Neural progenitor cell (in vitro differentiated cells): ENCODE data around the gene SLC43A1.

Experiments used
- EZH2 ChIP-seq: fragments of 200-600 bp; sonication (generic); IDR thresholded peaks from 2 replicates; pipeline ENCODE4 v1.6.1; 2017; ENCODE audit warnings: antibody characterized with exemption, mild to moderate bottlenecking, moderate library complexity
- TF ChIP-seq, protein P1 (sequence below): fragments of 200-600 bp; sonication (generic); IDR thresholded peaks from 2 replicates; pipeline ENCODE4 v1.5.1; 2017; ENCODE audit warnings: antibody characterized with exemption, mild to moderate bottlenecking

DNA sequence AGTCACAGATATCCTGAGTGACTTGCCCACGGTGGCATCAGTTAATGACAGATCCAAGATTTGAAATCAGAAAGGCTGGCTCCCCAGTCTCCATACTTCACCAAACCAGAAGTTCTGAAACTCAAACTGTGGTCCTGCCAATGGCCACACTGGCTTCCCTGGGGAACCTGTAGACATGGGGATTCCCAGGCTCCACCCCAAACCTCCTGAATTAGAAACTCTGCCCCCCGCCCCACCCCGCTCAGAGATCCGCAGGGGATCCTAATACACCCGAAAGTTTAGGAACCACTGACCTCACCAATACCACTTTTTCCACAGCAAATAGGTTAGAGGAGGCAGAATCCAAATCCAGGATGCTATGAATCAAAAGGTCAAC, 39.8 kb downstream of the SLC43A1 start:
- TF ChIP-seq, protein P1, sequence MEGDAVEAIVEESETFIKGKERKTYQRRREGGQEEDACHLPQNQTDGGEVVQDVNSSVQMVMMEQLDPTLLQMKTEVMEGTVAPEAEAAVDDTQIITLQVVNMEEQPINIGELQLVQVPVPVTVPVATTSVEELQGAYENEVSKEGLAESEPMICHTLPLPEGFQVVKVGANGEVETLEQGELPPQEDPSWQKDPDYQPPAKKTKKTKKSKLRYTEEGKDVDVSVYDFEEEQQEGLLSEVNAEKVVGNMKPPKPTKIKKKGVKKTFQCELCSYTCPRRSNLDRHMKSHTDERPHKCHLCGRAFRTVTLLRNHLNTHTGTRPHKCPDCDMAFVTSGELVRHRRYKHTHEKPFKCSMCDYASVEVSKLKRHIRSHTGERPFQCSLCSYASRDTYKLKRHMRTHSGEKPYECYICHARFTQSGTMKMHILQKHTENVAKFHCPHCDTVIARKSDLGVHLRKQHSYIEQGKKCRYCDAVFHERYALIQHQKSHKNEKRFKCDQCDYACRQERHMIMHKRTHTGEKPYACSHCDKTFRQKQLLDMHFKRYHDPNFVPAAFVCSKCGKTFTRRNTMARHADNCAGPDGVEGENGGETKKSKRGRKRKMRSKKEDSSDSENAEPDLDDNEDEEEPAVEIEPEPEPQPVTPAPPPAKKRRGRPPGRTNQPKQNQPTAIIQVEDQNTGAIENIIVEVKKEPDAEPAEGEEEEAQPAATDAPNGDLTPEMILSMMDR: no peak
- TF ChIP-seq EZH2: no peak
